ENCODE data around the gene ARHGAP8.

DNA sequence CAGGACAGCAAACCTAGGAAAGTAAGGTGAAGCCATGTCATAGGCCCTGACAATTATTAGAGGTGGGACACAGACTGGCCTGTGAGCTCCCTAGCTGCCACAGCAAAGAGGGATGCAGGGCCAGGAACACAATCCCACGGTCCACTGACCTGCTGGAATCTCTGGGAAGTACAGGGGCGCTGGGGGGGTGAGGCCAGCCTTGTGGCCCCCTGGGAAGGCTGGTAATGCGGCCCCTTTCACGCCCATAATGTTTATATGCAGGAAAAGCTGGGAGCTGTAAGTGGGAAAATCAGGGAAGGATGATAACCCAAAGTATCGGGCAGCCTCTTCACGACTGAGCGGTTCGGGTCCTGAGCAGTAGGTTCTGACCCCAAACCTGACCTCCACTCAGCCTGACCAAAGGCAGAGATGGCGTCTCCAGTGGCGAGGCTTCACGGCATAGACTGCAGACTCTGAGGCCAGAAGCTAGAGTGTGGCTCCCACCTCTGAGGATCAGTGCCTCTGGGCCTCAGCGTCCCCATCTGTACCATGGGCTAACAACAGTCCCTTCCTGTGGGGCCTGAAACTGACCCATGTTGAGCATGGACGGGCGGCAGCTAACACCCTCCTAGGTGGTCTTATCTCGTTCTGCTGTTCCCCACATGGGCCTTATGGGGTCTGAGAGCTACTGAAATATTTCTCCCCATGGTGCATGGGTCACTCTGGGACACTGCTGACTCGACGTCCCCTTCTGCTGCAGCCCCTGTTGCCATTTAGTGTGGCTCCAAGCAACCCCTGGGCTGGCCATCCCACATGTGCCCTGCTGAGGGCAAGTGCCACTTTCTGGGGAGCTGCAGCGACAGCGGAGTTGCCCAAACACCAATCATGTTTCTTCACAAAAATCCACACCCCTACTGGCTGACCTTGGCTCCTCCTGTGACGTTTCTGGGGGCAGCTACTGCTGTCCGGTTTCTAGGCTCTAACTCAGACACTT, 155.7 kb downstream of the ARHGAP8 start:
- TF ChIP-seq POLR2A (IDR thresholded peaks at IDR 0.05; ENCODE audit: low read depth, low read length) (no peak), TAF1 (IDR thresholded peaks at IDR 0.05; ENCODE audit: borderline replicate concordance, low read depth, low read length) (no peak), TARDBP (IDR thresholded peaks at IDR 0.05; ENCODE audit: borderline replicate concordance) (no peak), RELA (IDR thresholded peaks at IDR 0.05; ENCODE audit: borderline replicate concordance, partially characterized antibody) (no peak), SUPT20H (IDR thresholded peaks at IDR 0.05; ENCODE audit: borderline replicate concordance, control insufficient read depth, low read depth, low read length) (no peak), BACH1 (IDR thresholded peaks at IDR 0.05; ENCODE audit: borderline replicate concordance) (no peak), ETV6 (conservative IDR thresholded peaks at IDR 0.05 in 1 of 2, IDR thresholded peaks at IDR 0.05 in 1 of 2; ENCODE audit: borderline replicate concordance in 1 of 2, low read depth in 1 of 2) (no peak)
- TF ChIP-seq, protein P1, sequence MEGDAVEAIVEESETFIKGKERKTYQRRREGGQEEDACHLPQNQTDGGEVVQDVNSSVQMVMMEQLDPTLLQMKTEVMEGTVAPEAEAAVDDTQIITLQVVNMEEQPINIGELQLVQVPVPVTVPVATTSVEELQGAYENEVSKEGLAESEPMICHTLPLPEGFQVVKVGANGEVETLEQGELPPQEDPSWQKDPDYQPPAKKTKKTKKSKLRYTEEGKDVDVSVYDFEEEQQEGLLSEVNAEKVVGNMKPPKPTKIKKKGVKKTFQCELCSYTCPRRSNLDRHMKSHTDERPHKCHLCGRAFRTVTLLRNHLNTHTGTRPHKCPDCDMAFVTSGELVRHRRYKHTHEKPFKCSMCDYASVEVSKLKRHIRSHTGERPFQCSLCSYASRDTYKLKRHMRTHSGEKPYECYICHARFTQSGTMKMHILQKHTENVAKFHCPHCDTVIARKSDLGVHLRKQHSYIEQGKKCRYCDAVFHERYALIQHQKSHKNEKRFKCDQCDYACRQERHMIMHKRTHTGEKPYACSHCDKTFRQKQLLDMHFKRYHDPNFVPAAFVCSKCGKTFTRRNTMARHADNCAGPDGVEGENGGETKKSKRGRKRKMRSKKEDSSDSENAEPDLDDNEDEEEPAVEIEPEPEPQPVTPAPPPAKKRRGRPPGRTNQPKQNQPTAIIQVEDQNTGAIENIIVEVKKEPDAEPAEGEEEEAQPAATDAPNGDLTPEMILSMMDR (IDR thresholded peaks at IDR 0.05 in 2 of 3, conservative IDR thresholded peaks at IDR 0.05 in 1 of 3; ENCODE audit: control insufficient read depth in 2 of 3, extremely low read depth in 1 of 3, insufficient read depth in 1 of 3, low read depth in 3 of 3, low read length in 3 of 3), result no peak

Data from GM12878 (cell line).